HG03280 (cell line): ENCODE data around the gene CDH13.

Experiments used
- ATAC-seq: cut with Tn5 transposase; IDR thresholded peaks from one replicate; pipeline ENCODE4 v1.9.1; 2021; ENCODE audit warnings: mild to moderate bottlenecking, moderate library complexity; ENCODE audit not compliant: unreplicated experiment

The CDH13 gene

GRCh38 chr16:82625066-82625968 is 1.5 kb upstream of the CDH13 start:
- ATAC-seq: no peak

GRCh38 chr16:82628088-82628423 is 1.3 kb downstream of the CDH13 start:
- no peak for ATAC-seq

GRCh38 chr16:82628711-82629110 is 1.9 kb downstream of the CDH13 start:
- no peak for ATAC-seq

- ATAC-seq: no peak
These were observed 2.8 kb downstream of the CDH13 start for GRCh38 chr16:82629441-82630027.

GRCh38 chr16:82630219-82630618 is 3.5 kb downstream of the CDH13 start:
- no peak for ATAC-seq

- ATAC-seq: no peak
These were observed 3.9 kb downstream of the CDH13 start for GRCh38 chr16:82630688-82631087.

- no peak for ATAC-seq
These were observed 5.2 kb downstream of the CDH13 start for GRCh38 chr16:82631701-82632685.

- no peak for ATAC-seq
These were observed 7.3 kb downstream of the CDH13 start for GRCh38 chr16:82633964-82634600.

GRCh38 chr16:82634955-82635610 is 8.3 kb downstream of the CDH13 start:
- no peak for ATAC-seq

GRCh38 chr16:82636485-82636884 is 9.7 kb downstream of the CDH13 start:
- no peak for ATAC-seq

GRCh38 chr16:82636958-82637357 is 10.2 kb downstream of the CDH13 start:
- no peak for ATAC-seq

- ATAC-seq: no peak
These were observed 11.5 kb downstream of the CDH13 start for GRCh38 chr16:82638095-82638798.

- no peak for ATAC-seq
These were observed 12.5 kb downstream of the CDH13 start for GRCh38 chr16:82639263-82639662.

GRCh38 chr16:82639666-82640336 is 13.0 kb downstream of the CDH13 start:
- ATAC-seq: peak; percentile 72

GRCh38 chr16:82641336-82641984 is 14.7 kb downstream of the CDH13 start:
- ATAC-seq: no peak

- ATAC-seq: no peak
These were observed 16.4 kb downstream of the CDH13 start for GRCh38 chr16:82643136-82643535.

GRCh38 chr16:82643936-82644630 is 17.3 kb downstream of the CDH13 start:
- ATAC-seq: no peak

- ATAC-seq: no peak
These were observed 19.7 kb downstream of the CDH13 start for GRCh38 chr16:82646504-82646903.
